ENCODE results near the gene FCHSD2.

- TF ChIP-seq EZH2 (IDR thresholded peaks at IDR 0.05; ENCODE audit: borderline replicate concordance, low read length) = no peak
- TF ChIP-seq CTCF (IDR thresholded peaks at IDR 0.05; ENCODE audit: low read length) = no peak
Measured at GRCh38 chr11:73129198-73129597, 12.9 kb downstream of the FCHSD2 start.

All from OCI-LY1 (cell line).